Prostate gland (tissue), 2 donors: ENCODE data around the gene NCAPG2.

ENCODE experiments used
- CTCF ChIP-seq, 4 experiments: fragments of 200-600 bp in 2 of 4; fragments of 450-650 bp in 2 of 4; sonication (generic) in 2 of 4; IDR thresholded peaks; 1 replicate in 3 of 4; 2 replicates in 1 of 4; pipeline ENCODE4 v1.5.1; 2016 to 2019; ENCODE audit warnings: antibody characterized with exemption in 4 of 4, mild to moderate bottlenecking in 2 of 4, moderate library complexity in 2 of 4
- POLR2A ChIP-seq: fragments of 450-650 bp; IDR thresholded peaks from one replicate; pipeline ENCODE4 v1.6.1; 2016; ENCODE audit warnings: antibody characterized with exemption, mild to moderate bottlenecking
- POLR2AphosphoS5 ChIP-seq: sonication (generic); formaldehyde crosslinking; IDR thresholded peaks from one replicate; pipeline ENCODE4 v1.6.1; 2017; ENCODE audit warnings: antibody characterized with exemption

- TF ChIP-seq CTCF (IDR thresholded peaks at IDR 0.05): no peak
- TF ChIP-seq POLR2A: no peak
- no peak for TF ChIP-seq POLR2AphosphoS5
Observed at GRCh38 chr7:158648787-158649186, 55.8 kb downstream of the NCAPG2 start.
